CD4-positive, alpha-beta T cell (primary cell): Measurements from ENCODE around the gene EIF4H. TPM values are rescaled to one million over a fixed set of nuclear protein-coding genes. Genes with fewer than 3 reads are reported as not detected.
A peak's percentile ranks its signal among the peaks of the same experiment; 100 is the strongest.

Experiments
- ATAC-seq: fragments of 200-7000 bp; cut with Tn5 transposase; one replicate; pipeline ENCODE4 v1.10.0; 2022; ENCODE audit warnings: mild to moderate bottlenecking; ENCODE audit not compliant: poor library complexity
- CTCF ChIA-PET: fragments of 350-600 bp; sonication (Branson Sonifier 250); formaldehyde crosslinking; loops from one replicate; lab custom pipeline; 2021; ENCODE audit warnings: antibody characterized with exemption, inconsistent platforms; lab: Charles Lee
- POLR2A ChIA-PET: fragments of 350-600 bp; sonication (Branson Sonifier 250); formaldehyde crosslinking; loops from one replicate; lab custom pipeline; 2021; ENCODE audit warnings: antibody characterized with exemption, inconsistent platforms; lab: Charles Lee
- DNase-seq, 14 experiments: peaks; one replicate each; pipeline ENCODE4 v3.0.0-alpha.2; 2013 to 2020; ENCODE audit warnings: mixed read lengths in 2 of 14
- H3K27ac ChIP-seq, 2 donors: one replicate each; pipeline versions ENCODE4 v1.5.1 to v1.7.0; 2013; ENCODE audit warnings: low read length in 2 of 2, low read depth in 1 of 2, mild to moderate bottlenecking in 1 of 2
- H3K27me3 ChIP-seq, 2 experiments: 1 replicate in 1 of 2; 2 replicates in 1 of 2; pipeline versions ENCODE4 v1.6.1 to v1.7.0; 2013; ENCODE audit warnings: low read length in 2 of 2, control low read depth in 1 of 2, mild to moderate bottlenecking in 1 of 2, moderate library complexity in 1 of 2; ENCODE audit not compliant: insufficient read depth in 2 of 2, control insufficient read depth in 1 of 2
- H3K36me3 ChIP-seq: one replicate; pipeline ENCODE4 v1.6.1; 2013; ENCODE audit warnings: low read length, control low read depth; ENCODE audit not compliant: insufficient read depth
- H3K4me1 ChIP-seq: one replicate; pipeline ENCODE4 v1.6.1; 2013; ENCODE audit warnings: low read length, control low read depth; ENCODE audit not compliant: insufficient read depth
- H3K4me3 ChIP-seq: one replicate; pipeline ENCODE4 v1.5.1; 2013; ENCODE audit warnings: mild to moderate bottlenecking, low read length, moderate library complexity
- H3K9me3 ChIP-seq, 2 experiments: 1 replicate in 1 of 2; 2 replicates in 1 of 2; pipeline versions ENCODE4 v1.6.1 to v1.7.0; 2013; ENCODE audit warnings: low read length in 2 of 2, mild to moderate bottlenecking in 2 of 2, control low read depth in 1 of 2, moderate library complexity in 1 of 2; ENCODE audit not compliant: control insufficient read depth in 1 of 2, insufficient read depth in 1 of 2
- H3K27ac Mint-ChIP-seq: one replicate; pipeline ENCODE4 v1.8.0; 2020; ENCODE audit warnings: mixed read lengths
- H3K27me3 Mint-ChIP-seq: one replicate; pipeline ENCODE4 v1.8.0; 2021; ENCODE audit warnings: mixed read lengths
- H3K36me3 Mint-ChIP-seq: one replicate; pipeline ENCODE4 v1.8.0; 2021; ENCODE audit warnings: low read depth, mixed read lengths
- H3K4me1 Mint-ChIP-seq: one replicate; pipeline ENCODE4 v1.8.0; 2021; ENCODE audit warnings: low read depth, mixed read lengths
- H3K4me3 Mint-ChIP-seq: one replicate; pipeline ENCODE4 v1.8.0; 2020; ENCODE audit warnings: mild to moderate bottlenecking, mixed read lengths
- H3K9me3 Mint-ChIP-seq: one replicate; pipeline ENCODE4 v1.8.0; 2020; ENCODE audit warnings: mixed read lengths
- CTCF ChIP-seq: fragments of 200-600 bp; IDR thresholded peaks from one replicate; pipeline ENCODE4 v1.8.0; 2022; ENCODE audit warnings: antibody characterized with exemption, mild to moderate bottlenecking
- intact Hi-C, 2 experiments: fragments of 100-400 bp; cut with DNase I in 1 of 2; cut with micrococcal nuclease in 1 of 2; formaldehyde crosslinking; loops; one replicate each; pipeline versions ENCODE4 v1.15.1 to v1.9.0; 2023 to 2025; cut with DNase I, micrococcal nuclease
- polyA plus RNA-seq, 2 donors: library from polyadenylated mRNA; unstranded; fragments of 120-200 nt; gene quantifications; one replicate each; pipeline ENCODE4 v1.2.1, GENCODE V29; 2013
- total RNA-seq, 174 experiments: library from RNA in 2 of 174; stranded (reverse) in 2 of 174; gene quantifications; one replicate each; pipeline ENCODE4 v1.2.3 and lab custom pipeline; 2021 to 2026

Gene EIF4H
- total RNA-seq (100 to 1,000 TPM; 311 to 316 TPM), total RNA-seq (lab: John Stamatoyannopoulos, UW) (206 to 610 (median 332) reads per million in 172 experiments)
- 190 TPM for polyA plus RNA-seq (2013, experiment 1 of 2)
- 182 TPM for polyA plus RNA-seq (2013, experiment 2 of 2)

GRCh38 chr7:74173866-74174605, at the start of gene EIF4H:
Gene EIF4H, plus strand, starts transcription at chr7:74174356. Its CDS starts 28 bp downstream, at chr7:74174384.
- Mint-ChIP-seq H3K4me3 (peak within 1 kb of the TSS; percentile 96), H3K27me3 (no peaks in the 10 kb centered on the region), H3K4me1 (peaks cover 53% of the 10 kb centered on the region), H3K9me3 (no peaks in the 10 kb centered on the region), H3K36me3 (peaks cover 38% of the 10 kb centered on the region), H3K27ac (peak within 1 kb of the TSS; percentile 95)
- intact Hi-C loops = loop anchor here in 1 of 2 experiments (1.0 to 10.0 kb wide), 6 partner anchors 80 to 619 kb away; partner anchors contain the start of genes ABHD11, BCL7B, CLIP2 and GTF2I
- Histone ChIP-seq H3K4me3 (peak within 1 kb of the TSS; percentile 85), H3K9me3 (no peaks in the 10 kb centered on the region), H3K27ac (peak within 1 kb of the TSS; percentile 61 to 75), H3K36me3 (peaks cover 27% of the 10 kb centered on the region), H3K4me1 (peaks cover 46% of the 10 kb centered on the region), H3K27me3 (no peaks in the 10 kb centered on the region)
- ATAC-seq (peak; percentile 85), DNase-seq (peak; percentile 92 to 98 (median 95))
- CTCF ChIA-PET = interaction anchor here (1.3 to 2.6 kb wide), 2 partner anchors 9 to 33 kb away, joined by 6 to 12 read pairs; no protein-coding TSS in a partner anchor
- POLR2A ChIA-PET = interaction anchor here (0.7 to 2.7 kb wide), 10 partner anchors 9 to 1741 kb away, joined by 3 to 22 read pairs (median 4); partner anchors contain the start of genes LAT2, LIMK1 and POR
- TF ChIP-seq CTCF = no peak

GRCh38 chr7:74126220-74126880, 47.8 kb upstream of the EIF4H start:
- no peak overlapping the region for H3K4me3 Mint-ChIP-seq
- H3K4me3 ChIP-seq = no peak overlapping the region
- no peak overlapping the region for H3K27ac ChIP-seq
- no peak for ATAC-seq
- H3K36me3 ChIP-seq = no peaks in the 10 kb centered on the region
- no peaks in the 10 kb centered on the region for H3K9me3 ChIP-seq
- no peak overlapping the region for H3K27ac Mint-ChIP-seq
- DNase-seq = no peak
- POLR2A ChIA-PET = no interaction called here
- CTCF ChIA-PET = no interaction called here
- H3K4me1 Mint-ChIP-seq = no peaks in the 10 kb centered on the region
- no peaks in the 10 kb centered on the region for H3K27me3 ChIP-seq
- no peaks in the 10 kb centered on the region for H3K4me1 ChIP-seq
- TF ChIP-seq CTCF = no peak
- intact Hi-C loops = loop anchor here in 1 of 2 experiments (5.0 kb wide), 1 partner anchor 74 kb away; no protein-coding TSS in a partner anchor
- H3K9me3 Mint-ChIP-seq = no peaks in the 10 kb centered on the region
- H3K36me3 Mint-ChIP-seq = peaks cover 3% of the 10 kb centered on the region
- no peaks in the 10 kb centered on the region for H3K27me3 Mint-ChIP-seq

- H3K27me3 ChIP-seq = no peaks in the 10 kb centered on the region
- H3K27ac ChIP-seq = no peak overlapping the region
- no peaks in the 10 kb centered on the region for H3K9me3 Mint-ChIP-seq
- DNase-seq (no peak), ATAC-seq (no peak)
- H3K4me1 ChIP-seq = no peaks in the 10 kb centered on the region
- no peak overlapping the region for H3K4me3 Mint-ChIP-seq
- no peaks in the 10 kb centered on the region for H3K36me3 Mint-ChIP-seq
- H3K9me3 ChIP-seq = no peaks in the 10 kb centered on the region
- intact Hi-C loops = loop anchor here in 1 of 2 experiments (5.0 kb wide), 1 partner anchor 78 kb away; no protein-coding TSS in a partner anchor
- H3K36me3 ChIP-seq = no peaks in the 10 kb centered on the region
- no peaks in the 10 kb centered on the region for H3K4me1 Mint-ChIP-seq
- CTCF ChIA-PET = no interaction called here
- POLR2A ChIA-PET = no interaction called here
- H3K4me3 ChIP-seq = no peak overlapping the region
- no peak for TF ChIP-seq CTCF
- H3K27me3 Mint-ChIP-seq = no peaks in the 10 kb centered on the region
- no peak overlapping the region for H3K27ac Mint-ChIP-seq
Measured at GRCh38 chr7:74129887-74130286, 44.3 kb upstream of the EIF4H start.
